Measurements from ENCODE around the gene WDPCP.
"Not testable (repeated sequence)": the region's sequence is repeated elsewhere in the genome, so short reads cannot be mapped to it uniquely, and the experiment has no call there.

Gene WDPCP

DNA sequence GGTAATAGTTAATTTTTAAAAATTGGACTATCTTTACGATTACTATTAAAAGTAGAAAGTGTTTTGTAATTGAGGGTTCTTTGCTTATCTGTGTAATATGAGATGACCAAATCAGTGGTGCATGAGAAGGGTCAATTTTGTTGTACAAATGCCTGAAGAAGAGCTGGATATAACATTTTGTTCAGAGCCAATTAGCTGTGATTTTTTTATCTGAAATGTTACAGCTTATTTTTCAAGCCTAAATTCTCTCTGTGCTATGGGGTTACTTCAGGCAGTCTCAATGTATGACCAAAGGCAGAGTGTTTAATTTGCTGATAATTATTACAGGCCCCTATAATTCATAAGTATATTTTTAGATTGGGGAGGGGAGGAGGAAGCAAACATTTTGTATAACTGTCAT lies 495.9 kb downstream of the WDPCP start:
- DNase-seq: no peak

DNA sequence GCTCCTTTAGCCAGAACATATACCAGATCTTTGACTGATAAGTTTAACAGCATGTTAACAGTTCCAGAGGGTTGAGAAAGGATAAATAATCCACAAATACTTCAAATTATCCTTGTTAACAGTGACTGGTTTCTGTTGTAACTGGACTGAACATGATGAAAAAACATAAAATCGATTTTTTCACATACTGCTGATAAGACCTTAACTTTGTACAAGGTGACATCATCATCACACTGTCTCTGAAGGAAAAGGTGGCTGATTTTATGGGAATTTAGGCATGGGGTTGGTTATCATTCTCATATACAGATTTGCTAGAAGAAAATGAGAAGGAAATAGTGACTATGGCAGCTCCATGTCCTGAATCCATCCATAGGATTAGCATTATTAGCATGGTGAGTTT lies 501.6 kb downstream of the WDPCP start:
- no peak for DNase-seq

DNA sequence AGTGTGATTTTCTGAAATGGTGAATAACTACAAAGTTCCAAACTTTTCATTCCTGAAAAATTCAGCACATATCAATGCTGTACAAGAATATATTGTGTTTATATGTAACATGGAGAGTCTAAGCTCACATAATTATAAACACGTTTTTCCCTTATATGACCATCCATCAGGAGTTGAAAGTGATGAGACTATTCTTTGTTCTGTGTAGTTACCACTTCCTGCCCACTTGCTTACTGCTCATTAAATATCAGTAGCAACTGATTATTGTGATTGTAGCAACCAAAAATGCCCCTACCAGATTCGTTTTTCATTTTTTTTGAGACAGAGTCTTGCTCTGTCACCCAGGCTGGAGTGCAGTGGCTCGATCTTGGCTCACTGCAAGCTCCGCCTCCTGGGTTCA lies 506.9 kb downstream of the WDPCP start:
- no peak for DNase-seq

DNA sequence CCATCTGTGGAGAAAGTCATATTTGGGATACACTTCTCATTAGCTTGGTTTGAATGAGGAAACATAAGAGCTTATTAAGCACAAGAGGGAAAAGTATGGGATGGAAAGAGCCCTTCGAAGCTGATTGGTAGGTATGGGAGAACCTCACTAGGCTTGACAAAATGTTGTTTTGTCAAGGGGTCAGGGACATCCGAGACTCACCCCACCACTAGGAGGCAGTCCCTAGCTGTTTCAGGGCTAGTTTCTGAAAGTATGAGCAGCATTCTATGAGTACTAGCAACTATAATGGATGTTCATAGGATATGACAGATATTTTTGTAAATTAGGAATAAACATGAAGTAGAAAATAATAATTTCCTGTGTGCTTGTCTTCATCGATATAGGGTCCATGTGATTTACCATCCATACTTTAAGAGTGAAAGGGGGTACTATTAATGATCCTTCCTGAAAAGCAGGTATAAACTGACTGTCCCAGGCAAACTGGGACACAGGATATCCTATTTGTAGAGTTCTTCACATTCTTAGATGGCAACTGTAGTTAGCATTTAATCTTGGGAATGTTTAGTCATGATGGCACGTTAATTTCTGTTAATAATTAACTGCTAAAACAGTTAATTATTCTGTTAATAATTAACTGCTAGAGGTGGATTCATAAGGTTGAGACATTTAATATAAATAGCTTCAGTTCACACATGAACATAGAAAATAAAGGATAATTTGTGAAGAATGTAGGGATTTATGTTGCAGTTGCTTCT lies 509.2 kb downstream of the WDPCP start:
- DNase-seq: no peak

- DNase-seq: not testable (repeated sequence)
These were observed 513.9 kb downstream of the WDPCP start for GRCh38 chr2:63074399-63074798.

DNA sequence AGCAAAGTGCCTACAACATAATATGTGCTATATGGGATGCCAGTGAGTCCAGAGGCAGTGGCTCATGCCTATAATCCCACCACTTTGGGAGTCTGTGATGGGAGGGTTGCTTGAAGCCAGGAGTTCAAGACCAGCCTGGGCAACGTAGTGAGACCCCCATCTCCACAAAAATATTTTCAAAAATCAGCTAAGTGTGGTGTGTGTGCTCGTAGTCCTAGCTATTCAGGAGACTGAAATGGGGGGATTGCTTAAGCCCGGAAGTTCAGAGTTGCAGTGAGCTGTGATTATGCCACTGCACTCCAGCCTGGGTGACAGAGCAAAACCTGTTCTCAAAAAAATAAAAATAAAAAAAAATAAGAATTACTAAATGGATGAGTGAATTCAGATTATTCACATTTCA lies 514.3 kb downstream of the WDPCP start:
- no peak for DNase-seq

GRCh38 chr2:63071664-63072063 lies 516.6 kb downstream of the WDPCP start:
- DNase-seq: no peak
